Inferior parietal cortex (tissue), 1 donor: ENCODE measurements around the gene HEMK1.

ENCODE experiments used
- DNase-seq: peaks from one replicate; pipeline ENCODE4 v3.0.0-alpha.2; 2016; ENCODE audit errors: extremely low spot score

Gene HEMK1

GRCh38 chr3:50545781-50546180 lies 23.5 kb upstream of the HEMK1 start:
- no peak for DNase-seq

GRCh38 chr3:50549226-50549625 lies 20.1 kb upstream of the HEMK1 start:
- DNase-seq, result no peak

GRCh38 chr3:50550079-50550736 lies 19.1 kb upstream of the HEMK1 start:
- peak; percentile 69 for DNase-seq

GRCh38 chr3:50551054-50551659 lies 18.2 kb upstream of the HEMK1 start:
- DNase-seq, result no peak

- no peak for DNase-seq
Measured at GRCh38 chr3:50551681-50552435, 17.5 kb upstream of the HEMK1 start.

- DNase-seq, result no peak
Measured at GRCh38 chr3:50552598-50552997, 16.7 kb upstream of the HEMK1 start.

GRCh38 chr3:50554553-50554952 lies 14.8 kb upstream of the HEMK1 start:
- DNase-seq, result no peak

- DNase-seq, result no peak
Measured at GRCh38 chr3:50557106-50557505, 12.2 kb upstream of the HEMK1 start.

- no peak for DNase-seq
Measured at GRCh38 chr3:50557915-50558314, 11.4 kb upstream of the HEMK1 start.

- DNase-seq, result no peak
Measured at GRCh38 chr3:50559702-50560101, 9.6 kb upstream of the HEMK1 start.

- DNase-seq, result no peak
Measured at GRCh38 chr3:50562861-50563260, 6.5 kb upstream of the HEMK1 start.

GRCh38 chr3:50563867-50564266 lies 5.5 kb upstream of the HEMK1 start:
- DNase-seq, result no peak

GRCh38 chr3:50564321-50564720 lies 5.0 kb upstream of the HEMK1 start:
- DNase-seq, result no peak

- no peak for DNase-seq
Measured at GRCh38 chr3:50567011-50567385, 2.3 kb upstream of the HEMK1 start.

- peak; percentile 91 for DNase-seq
Measured at GRCh38 chr3:50567386-50568167, 1.7 kb upstream of the HEMK1 start, which contains the start of gene C3orf18. TSS of gene C3orf18 (minus strand) at chr3:50567747. CDS start at chr3:50565699, 2,048 bp downstream.

GRCh38 chr3:50570508-50571279 lies 1.4 kb downstream of the HEMK1 start:
- no peak for DNase-seq

GRCh38 chr3:50571486-50571885 lies 2.2 kb downstream of the HEMK1 start:
- DNase-seq, result no peak

- peak; percentile 73 for DNase-seq
Measured at GRCh38 chr3:50572158-50572557, 2.8 kb downstream of the HEMK1 start.

GRCh38 chr3:50572801-50573371 lies 3.6 kb downstream of the HEMK1 start:
- DNase-seq, result no peak

- DNase-seq, result no peak
Measured at GRCh38 chr3:50573566-50574443, 4.5 kb downstream of the HEMK1 start.
